ENCODE data around the gene PARP1.

The PARP1 gene

GRCh38 chr1:226363801-226364513 lies 43.9 kb downstream of the PARP1 start:
- Mint-ChIP-seq H3K9me3 (no peaks in the 10 kb centered on the region), H3K36me3 (peaks cover 60% of the 10 kb centered on the region), H3K27me3 (no peaks in the 10 kb centered on the region), H3K27ac (no peak overlapping the region), H3K4me1 (peaks cover 31% of the 10 kb centered on the region), H3K4me3 (no peak overlapping the region)
- ATAC-seq = no peak

- Mint-ChIP-seq H3K27ac (no peak overlapping the region), H3K36me3 (peaks cover 66% of the 10 kb centered on the region)
- no peak for ATAC-seq
Observed at GRCh38 chr1:226362891-226363447, 44.9 kb downstream of the PARP1 start.

GRCh38 chr1:226362361-226362760 lies 45.5 kb downstream of the PARP1 start:
- peaks cover 66% of the 10 kb centered on the region for H3K36me3 Mint-ChIP-seq
- ATAC-seq = no peak

More at GRCh38 chr1:226362891-226363447, 44.9 kb downstream of the PARP1 start:
- Mint-ChIP-seq H3K9me3 (no peaks in the 10 kb centered on the region), H3K4me1 (peaks cover 25% of the 10 kb centered on the region), H3K27me3 (no peaks in the 10 kb centered on the region), H3K4me3 (no peak overlapping the region)

GRCh38 chr1:226360106-226360746 lies 47.7 kb downstream of the PARP1 start:
- Mint-ChIP-seq H3K4me3 (no peak overlapping the region), H3K27me3 (no peaks in the 10 kb centered on the region), H3K4me1 (peaks cover 44% of the 10 kb centered on the region), H3K27ac (peak overlapping the region; percentile 78), H3K9me3 (no peaks in the 10 kb centered on the region), H3K36me3 (peaks cover 76% of the 10 kb centered on the region)
- ATAC-seq = peak; percentile 91

More at GRCh38 chr1:226362361-226362760, 45.5 kb downstream of the PARP1 start:
- peaks cover 25% of the 10 kb centered on the region for H3K4me1 Mint-ChIP-seq
- no peak overlapping the region for H3K27ac Mint-ChIP-seq
- H3K9me3 Mint-ChIP-seq = no peaks in the 10 kb centered on the region
- no peaks in the 10 kb centered on the region for H3K27me3 Mint-ChIP-seq
- no peak overlapping the region for H3K4me3 Mint-ChIP-seq

DNA sequence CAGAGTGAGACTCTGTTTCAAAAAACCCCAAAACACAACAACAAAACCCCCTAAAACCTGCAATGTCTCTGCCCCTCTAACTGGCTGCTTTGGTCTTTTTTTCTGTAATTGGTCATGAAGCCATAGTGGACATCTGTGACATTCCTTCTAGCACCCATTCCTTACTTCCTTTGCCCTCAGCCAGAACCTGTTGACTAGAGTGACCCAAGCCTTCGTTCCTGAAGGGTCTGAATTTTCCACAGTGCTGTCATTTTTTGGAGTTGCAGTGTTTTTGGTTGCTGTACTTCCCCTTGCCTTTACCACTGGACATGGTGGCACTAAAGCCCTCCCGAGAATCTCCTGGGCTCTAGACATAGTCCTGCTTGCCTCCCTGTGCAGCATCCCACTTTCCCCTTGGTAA lies 50.5 kb downstream of the PARP1 start:
- Mint-ChIP-seq H3K9me3 (no peaks in the 10 kb centered on the region), H3K36me3 (peaks cover 64% of the 10 kb centered on the region), H3K4me3 (no peak overlapping the region), H3K4me1 (peaks cover 51% of the 10 kb centered on the region), H3K27ac (peak overlapping the region; percentile 38), H3K27me3 (no peaks in the 10 kb centered on the region)
- ATAC-seq = no peak

DNA sequence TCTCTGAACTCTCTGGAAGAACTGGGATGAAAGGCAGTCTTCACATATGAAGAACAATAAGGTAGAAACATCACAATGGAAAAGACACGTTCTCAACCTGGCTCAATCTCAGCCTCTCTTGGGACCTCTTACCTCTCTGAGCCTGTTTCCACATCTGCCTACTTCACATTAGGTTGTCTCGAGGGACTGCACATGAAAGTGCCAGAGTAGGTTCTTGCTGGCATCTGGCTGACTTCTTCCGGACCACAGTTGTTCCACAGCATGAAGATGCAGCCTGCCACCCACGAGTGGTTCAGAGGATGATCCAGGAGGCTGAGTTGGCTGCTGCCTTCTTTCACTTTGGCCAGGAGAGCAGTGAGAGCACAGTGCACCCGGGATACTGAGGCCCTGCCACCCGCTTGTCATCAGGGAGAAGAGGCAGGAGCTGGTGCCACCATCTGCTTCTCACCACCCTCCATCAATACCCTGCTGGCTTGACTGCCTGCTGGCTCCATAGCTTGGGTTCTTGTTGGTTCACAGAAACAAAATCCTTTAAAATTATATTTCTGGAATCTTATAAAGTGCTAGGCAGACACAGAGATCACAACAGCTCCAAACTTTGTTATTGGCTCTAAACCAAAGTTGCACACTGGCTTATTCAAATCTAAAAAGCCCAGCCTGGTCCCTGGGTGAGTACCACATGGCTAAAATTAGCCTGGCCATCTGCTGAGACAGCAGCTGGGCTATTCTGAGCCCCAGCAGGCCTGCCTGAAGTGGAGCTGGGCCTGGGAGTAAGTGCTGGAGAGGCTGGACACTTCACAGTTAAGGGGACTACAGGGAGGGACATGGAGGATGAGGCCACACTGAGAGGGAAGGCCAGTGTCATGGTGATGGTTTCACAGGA lies 52.0 kb downstream of the PARP1 start:
- Mint-ChIP-seq H3K4me1 (peaks cover 43% of the 10 kb centered on the region), H3K9me3 (no peaks in the 10 kb centered on the region), H3K36me3 (peaks cover 49% of the 10 kb centered on the region), H3K4me3 (peak overlapping the region; percentile 19), H3K27ac (peak overlapping the region; percentile 77), H3K27me3 (no peaks in the 10 kb centered on the region)
- ATAC-seq = peak; percentile 83

DNA sequence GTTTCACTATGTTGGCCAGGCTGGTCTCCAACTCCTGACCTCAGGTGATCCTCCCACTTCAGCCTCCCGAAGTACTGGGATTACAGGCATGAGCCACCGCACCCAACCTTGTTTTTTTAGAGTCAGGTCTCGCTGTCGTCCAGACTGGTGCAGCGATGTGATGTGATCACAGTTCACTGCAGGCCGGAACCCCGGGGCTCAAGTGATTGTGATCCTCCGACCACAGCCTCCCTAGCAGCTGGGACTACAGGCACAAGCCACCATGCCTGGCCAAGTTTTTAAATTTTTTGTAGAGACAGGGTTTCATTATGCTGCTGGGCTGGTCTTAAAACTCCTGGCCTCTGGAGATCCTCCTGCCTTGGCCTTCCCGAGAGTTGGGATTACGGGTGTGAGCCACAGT lies 52.9 kb downstream of the PARP1 start:
- ATAC-seq = no peak
- H3K4me1 Mint-ChIP-seq = peaks cover 43% of the 10 kb centered on the region
- H3K4me3 Mint-ChIP-seq = no peak overlapping the region

DNA sequence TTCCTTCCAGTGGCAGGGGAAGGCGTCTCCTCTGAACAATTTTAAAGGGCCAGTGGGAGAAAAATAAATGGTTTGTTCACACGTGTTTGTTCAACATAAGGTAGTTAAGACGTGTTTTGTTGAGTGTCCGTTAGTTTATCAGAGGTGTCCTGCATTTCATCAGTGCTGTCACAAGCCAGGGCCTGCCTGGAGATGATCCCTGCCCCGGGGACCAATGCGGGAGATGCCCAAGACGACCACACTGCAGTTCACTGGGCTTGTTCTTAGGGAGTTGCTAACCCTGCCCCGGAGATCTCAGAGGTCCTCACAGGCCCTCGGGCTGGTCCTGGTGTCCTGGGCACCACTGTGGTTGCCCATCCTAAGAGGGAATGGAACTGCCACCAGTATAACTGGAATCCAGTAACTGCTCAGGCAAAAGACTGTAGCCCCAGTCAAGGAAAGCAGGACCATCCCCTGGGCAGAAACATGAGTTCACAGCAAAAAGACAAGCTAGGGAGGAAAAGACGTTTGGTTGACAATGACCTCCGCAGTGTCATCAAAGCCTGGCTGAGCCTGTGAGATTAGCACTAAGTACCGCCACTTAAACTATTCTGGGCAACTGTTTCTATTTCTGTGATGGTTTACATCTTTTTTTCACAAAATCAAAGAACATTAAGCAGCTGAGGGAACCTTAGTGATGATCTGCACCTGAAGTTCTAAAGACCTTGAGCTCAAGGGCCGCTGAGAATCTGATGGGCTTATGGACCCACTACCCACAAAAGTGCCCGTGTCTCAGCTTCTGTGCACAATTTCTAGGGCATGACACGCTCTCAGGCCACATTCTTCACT lies 54.0 kb downstream of the PARP1 start:
- Mint-ChIP-seq H3K36me3 (peaks cover 33% of the 10 kb centered on the region), H3K9me3 (no peaks in the 10 kb centered on the region), H3K4me1 (peaks cover 47% of the 10 kb centered on the region), H3K27me3 (no peaks in the 10 kb centered on the region), H3K4me3 (no peak overlapping the region), H3K27ac (peak overlapping the region; percentile 3)
- ATAC-seq = no peak

More for the DNA sequence above, 52.9 kb downstream of the PARP1 start:
- Mint-ChIP-seq H3K36me3 (peaks cover 41% of the 10 kb centered on the region), H3K9me3 (no peaks in the 10 kb centered on the region), H3K27ac (peak overlapping the region; percentile 77), H3K27me3 (no peaks in the 10 kb centered on the region)

DNA sequence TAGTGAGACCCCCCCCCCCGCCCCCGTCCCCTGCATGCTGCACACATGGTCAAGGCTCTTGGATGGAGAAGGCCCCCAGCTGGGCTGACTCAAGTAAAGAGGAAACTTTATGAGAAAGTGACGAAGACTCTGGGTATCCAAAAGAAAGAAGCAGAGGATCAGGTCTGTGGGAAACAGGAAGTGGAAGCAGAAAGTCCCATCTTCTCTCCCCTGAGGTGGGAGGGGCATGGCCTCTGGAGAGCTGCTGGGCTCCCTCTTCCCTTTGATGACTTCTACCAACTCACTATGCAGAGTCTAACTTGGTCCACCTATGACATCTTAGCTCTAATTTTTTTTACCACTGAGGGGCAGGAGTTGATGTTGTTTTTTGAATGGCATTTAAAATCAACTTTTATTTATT lies 56.2 kb downstream of the PARP1 start:
- H3K27ac Mint-ChIP-seq = no peak overlapping the region
- no peak overlapping the region for H3K4me3 Mint-ChIP-seq
- no peaks in the 10 kb centered on the region for H3K9me3 Mint-ChIP-seq
- no peaks in the 10 kb centered on the region for H3K27me3 Mint-ChIP-seq
- peaks cover 16% of the 10 kb centered on the region for H3K36me3 Mint-ChIP-seq
- peaks cover 34% of the 10 kb centered on the region for H3K4me1 Mint-ChIP-seq
- no peak for ATAC-seq

- no peaks in the 10 kb centered on the region for H3K9me3 Mint-ChIP-seq
- ATAC-seq = no peak
Observed at GRCh38 chr1:226350519-226350865, 57.4 kb downstream of the PARP1 start.

DNA sequence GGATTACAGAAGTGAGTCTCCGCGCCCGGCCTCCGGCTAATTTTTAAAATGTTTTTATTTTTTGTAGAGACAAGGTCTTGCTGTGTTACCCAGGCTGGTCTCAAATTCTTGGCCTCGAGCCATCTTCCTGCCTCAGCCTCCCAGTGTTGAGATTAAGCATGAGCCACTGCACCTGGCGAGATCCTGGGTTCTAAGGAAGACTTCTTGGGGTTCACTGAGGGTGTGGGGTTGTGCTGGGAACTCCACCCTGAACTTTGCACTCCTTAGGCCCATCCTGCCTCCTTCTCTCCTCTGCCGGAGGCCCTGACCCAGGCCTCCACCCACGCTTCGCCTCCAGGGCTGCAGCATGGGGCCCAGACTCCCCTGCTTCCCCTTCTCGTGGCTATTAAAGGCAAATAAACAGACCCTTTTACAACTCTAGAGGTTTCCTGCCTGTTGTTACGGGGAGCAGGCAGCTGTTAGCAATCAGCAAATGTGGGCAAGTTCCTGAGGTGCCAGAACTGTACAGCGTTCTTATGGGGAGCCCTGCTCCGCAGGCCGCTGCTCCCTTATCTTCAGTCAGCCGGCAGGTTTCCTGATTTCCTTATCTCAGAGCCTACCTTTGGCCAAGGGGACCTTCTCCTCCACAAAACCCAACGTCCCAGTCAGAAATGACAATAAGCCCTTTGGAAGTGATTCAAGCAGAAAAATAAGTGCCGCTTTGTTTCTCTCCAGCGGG lies 57.9 kb downstream of the PARP1 start:
- peak overlapping the region; percentile 71 for H3K27ac Mint-ChIP-seq
- H3K36me3 Mint-ChIP-seq = peaks cover 5% of the 10 kb centered on the region
- H3K4me3 Mint-ChIP-seq = peak overlapping the region; percentile 42
- H3K9me3 Mint-ChIP-seq = peaks cover 2% of the 10 kb centered on the region
- peaks cover 24% of the 10 kb centered on the region for H3K4me1 Mint-ChIP-seq
- ATAC-seq = peak; percentile 47
- H3K27me3 Mint-ChIP-seq = no peaks in the 10 kb centered on the region

More at GRCh38 chr1:226350519-226350865, 57.4 kb downstream of the PARP1 start:
- Mint-ChIP-seq H3K4me1 (peaks cover 24% of the 10 kb centered on the region), H3K27me3 (no peaks in the 10 kb centered on the region), H3K4me3 (no peak overlapping the region), H3K27ac (peak overlapping the region; percentile 71), H3K36me3 (peaks cover 9% of the 10 kb centered on the region)

GRCh38 chr1:226349081-226349480 lies 58.8 kb downstream of the PARP1 start:
- Mint-ChIP-seq H3K27ac (peak overlapping the region; percentile 71), H3K9me3 (peaks cover 3% of the 10 kb centered on the region), H3K4me3 (no peak overlapping the region), H3K36me3 (peaks cover 5% of the 10 kb centered on the region), H3K27me3 (no peaks in the 10 kb centered on the region), H3K4me1 (peaks cover 31% of the 10 kb centered on the region)
- no peak for ATAC-seq

GRCh38 chr1:226344441-226345259 lies 63.2 kb downstream of the PARP1 start:
- Mint-ChIP-seq H3K36me3 (peaks cover 10% of the 10 kb centered on the region), H3K4me3 (no peak overlapping the region), H3K9me3 (peaks cover 8% of the 10 kb centered on the region), H3K4me1 (peaks cover 15% of the 10 kb centered on the region), H3K27ac (peak overlapping the region; percentile 65), H3K27me3 (no peaks in the 10 kb centered on the region)
- no peak for ATAC-seq

Data from stimulated activated memory B cell treated with anti-CD40 and anti-IgM and Interleukin-4, amounts not matched to agents 10 μg/mL and 1 μg/mL and 100 μg/mL, for 72 hours (primary cell).